Liver (tissue), 9 donors: ENCODE data around the gene BCKDHA. TPM values are rescaled to one million over a fixed set of nuclear protein-coding genes. Genes with fewer than 3 reads are reported as not detected.

Experiments
- DNase-seq: peaks from one replicate; pipeline ENCODE4 v3.0.0-alpha.2; 2017; ENCODE audit warnings: low spot score
- H3K27ac ChIP-seq, 2 donors: one replicate each; pipeline ENCODE4 v1.7.0; 2013; ENCODE audit warnings: inconsistent platforms in 2 of 2, low read length in 2 of 2, control low read depth in 1 of 2, low read depth in 1 of 2, mild to moderate bottlenecking in 1 of 2
- H3K27me3 ChIP-seq, 4 donors: one replicate each; pipeline versions ENCODE4 v1.6.1 to v1.7.0; 2013; ENCODE audit warnings: low read length in 3 of 4, inconsistent platforms in 1 of 4, mild to moderate bottlenecking in 1 of 4, moderate library complexity in 1 of 4; ENCODE audit not compliant: control insufficient read depth in 4 of 4, insufficient read depth in 4 of 4
- H3K36me3 ChIP-seq, 4 donors: one replicate each; pipeline versions ENCODE4 v1.6.1 to v1.7.0; 2013; ENCODE audit warnings: low read length in 3 of 4, mild to moderate bottlenecking in 3 of 4, low read depth in 1 of 4, moderate library complexity in 1 of 4; ENCODE audit not compliant: control insufficient read depth in 4 of 4, insufficient read depth in 3 of 4
- H3K4me1 ChIP-seq, 4 donors: one replicate each; pipeline versions ENCODE4 v1.6.1 to v1.7.0; 2013; ENCODE audit warnings: low read length in 3 of 4, mild to moderate bottlenecking in 3 of 4, moderate library complexity in 1 of 4; ENCODE audit not compliant: control insufficient read depth in 4 of 4, insufficient read depth in 4 of 4
- H3K4me3 ChIP-seq, 3 donors: one replicate each; pipeline versions ENCODE4 v1.6.1 to v1.7.0; 2013; ENCODE audit warnings: low read length in 3 of 3, control low read depth in 1 of 3, low read depth in 1 of 3, mild to moderate bottlenecking in 1 of 3
- H3K9ac ChIP-seq, 2 donors: one replicate each; pipeline ENCODE4 v1.7.0; 2013; ENCODE audit warnings: low read length in 2 of 2, mild to moderate bottlenecking in 2 of 2, moderate library complexity in 2 of 2, control low read depth in 1 of 2, low read depth in 1 of 2
- H3K9me3 ChIP-seq, 4 donors: one replicate each; pipeline versions ENCODE4 v1.6.1 to v1.7.0; 2013; ENCODE audit warnings: low read length in 3 of 4; ENCODE audit not compliant: control insufficient read depth in 4 of 4
- EGR1 ChIP-seq, 2 donors: IDR thresholded peaks; 2 replicates each; pipeline ENCODE4 v1.6.1; 2016 to 2018; ENCODE audit warnings: antibody characterized with exemption in 2 of 2, low read depth in 2 of 2
- FOXA1 ChIP-seq: IDR thresholded peaks from 2 replicates; pipeline ENCODE4 v1.6.1; 2016; ENCODE audit warnings: antibody characterized with exemption
- FOXA2 ChIP-seq: IDR thresholded peaks from 2 replicates; pipeline ENCODE4 v1.6.1; 2016; ENCODE audit warnings: antibody characterized with exemption
- GABPA ChIP-seq, 2 donors: IDR thresholded peaks in 1 of 2; conservative IDR thresholded peaks in 1 of 2; 2 replicates each; pipeline ENCODE4 v1.6.1; 2016; ENCODE audit warnings: antibody characterized with exemption in 2 of 2, mild to moderate bottlenecking in 1 of 2, moderate library complexity in 1 of 2
- HNF4A ChIP-seq, 2 donors: conservative IDR thresholded peaks; 2 replicates each; pipeline ENCODE4 v1.6.1; 2016; ENCODE audit warnings: antibody characterized with exemption in 2 of 2, mild to moderate bottlenecking in 2 of 2
- HNF4G ChIP-seq: IDR thresholded peaks from 2 replicates; pipeline ENCODE4 v1.6.1; 2016; ENCODE audit warnings: antibody characterized with exemption
- JUND ChIP-seq, 2 donors: IDR thresholded peaks; 2 replicates each; pipeline ENCODE4 v1.6.1; 2016; ENCODE audit warnings: antibody characterized with exemption in 2 of 2
- NR2F2 ChIP-seq: IDR thresholded peaks from 2 replicates; pipeline ENCODE4 v1.6.1; 2016; ENCODE audit warnings: antibody characterized with exemption
- RAD21 ChIP-seq, 2 donors: IDR thresholded peaks; 2 replicates each; pipeline ENCODE4 v1.6.1; 2016; ENCODE audit warnings: antibody characterized with exemption in 2 of 2, mild to moderate bottlenecking in 2 of 2
- RXRA ChIP-seq, 2 donors: IDR thresholded peaks; 2 replicates each; pipeline ENCODE4 v1.6.1; 2017 to 2018; ENCODE audit warnings: antibody characterized with exemption in 2 of 2, mild to moderate bottlenecking in 1 of 2
- SP1 ChIP-seq: IDR thresholded peaks from 2 replicates; pipeline ENCODE4 v1.6.1; 2018; ENCODE audit warnings: antibody characterized with exemption, mild to moderate bottlenecking
- TAF1 ChIP-seq: conservative IDR thresholded peaks from 2 replicates; pipeline ENCODE4 v1.6.1; 2016; ENCODE audit warnings: antibody characterized with exemption, mild to moderate bottlenecking
- YY1 ChIP-seq: IDR thresholded peaks from 2 replicates; pipeline ENCODE4 v1.6.1; 2016; ENCODE audit warnings: antibody characterized with exemption, mild to moderate bottlenecking
- WGBS: extraction: QIAGEN DNeasy Blood & Tissue Kit; methylation state at CpG from one replicate; pipeline ENCODE4 v1.1.7; 2013; 5-methylcytosine and 5-hydroxymethylcytosine counted together
- polyA plus RNA-seq, 2 donors: library from polyadenylated mRNA; stranded (reverse) in 1 of 2; unstranded in 1 of 2; fragments of 200-250 nt in 1 of 2; fragments of >200 nt in 1 of 2; fragmentation: Nextera tagmentation in 1 of 2; extraction: Ambion mirVana in 1 of 2; gene quantifications; one replicate each; pipeline versions ENCODE4 v1.2.1 to v1.2.3, GENCODE V29; 2013 to 2015
- total RNA-seq, 2 donors: library from RNA; depleted of rRNA; stranded (reverse); fragments of >200 nt; gene quantifications; one replicate each; pipeline ENCODE4 v1.2.3, GENCODE V29; 2014
- TF ChIP-seq, protein P1 (sequence below): fragments of 150-350 bp; IDR thresholded peaks from 2 replicates; pipeline ENCODE4 v1.5.1; 2017; ENCODE audit warnings: improper control_type of control experiment, low read depth, low read length; ENCODE audit not compliant: missing input control
- TF ChIP-seq, protein P2 (sequence below): IDR thresholded peaks from 2 replicates; pipeline ENCODE4 v1.6.1; 2016; ENCODE audit warnings: antibody characterized with exemption, mild to moderate bottlenecking
- TF ChIP-seq, protein P3 (sequence below): IDR thresholded peaks from 2 replicates; pipeline ENCODE4 v1.6.1; 2016; ENCODE audit warnings: antibody characterized with exemption
- TF ChIP-seq, protein P4 (sequence below): IDR thresholded peaks from 2 replicates; pipeline ENCODE4 v1.6.1; 2016; ENCODE audit warnings: antibody characterized with exemption
- TF ChIP-seq, protein P5 (sequence below): IDR thresholded peaks from 2 replicates; pipeline ENCODE4 v1.6.1; 2016; ENCODE audit warnings: antibody characterized with exemption
- donor health status: healthy.
- donor health status: healthy.
- donor health status: healthy.
- donor health status: healthy.
- donor health status: healthy.

The BCKDHA gene
- total and polyA plus RNA-seq, 4 donors: 38.5 to 91.4 (median 63.7) TPM

DNA sequence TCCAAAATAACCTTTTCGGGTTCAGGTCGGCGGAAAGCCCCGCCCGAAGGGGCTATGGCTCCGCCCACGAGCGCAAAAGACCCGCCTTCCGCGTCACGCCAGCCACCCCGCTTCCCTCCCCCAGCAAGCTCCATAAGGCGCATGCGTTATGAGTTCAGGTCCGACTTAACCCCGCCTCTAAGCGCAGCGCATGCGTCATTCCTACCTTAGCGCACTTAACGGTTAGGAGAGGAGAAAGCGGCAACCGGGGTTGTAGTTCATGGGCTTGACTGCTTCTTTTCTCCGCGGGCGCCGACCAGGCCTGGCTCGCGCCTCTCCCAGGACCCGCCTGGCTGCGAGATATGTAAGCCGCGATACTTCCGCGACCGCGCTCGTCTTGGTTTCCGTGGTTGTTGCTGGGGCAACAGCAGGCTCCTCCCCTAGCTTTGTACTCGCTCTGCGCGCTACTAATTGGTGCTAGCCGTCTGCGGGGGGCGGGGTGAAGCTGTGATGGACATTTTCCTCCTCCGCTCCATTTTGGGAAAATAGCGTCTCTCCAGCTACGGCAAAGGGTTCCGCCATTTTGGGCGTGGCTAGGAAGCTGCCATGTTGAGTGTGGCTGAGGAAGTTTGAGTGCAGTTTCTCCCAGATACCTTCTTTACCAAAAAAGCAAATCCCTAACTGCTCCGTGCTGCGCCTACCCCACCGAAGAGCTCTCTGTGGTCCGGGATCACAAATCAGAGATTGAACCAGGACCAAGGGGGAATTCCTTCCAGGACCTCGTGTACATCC, 33.7 kb upstream of the BCKDHA start, which contains the start of gene B9D2:
B9D2 (minus strand) TSS at position 397 of the 771 bp plus-strand sequence. CDS start 630 bp downstream, outside the sequence.
- no peak for TF ChIP-seq HNF4G
- TF ChIP-seq TAF1: no peak
- TF ChIP-seq GABPA (IDR thresholded peaks at IDR 0.05 in 1 of 2, conservative IDR thresholded peaks at IDR 0.05 in 1 of 2): peak in 1 of 2 donors; percentile 12
- TF ChIP-seq FOXA2: no peak
- TF ChIP-seq, protein P1, sequence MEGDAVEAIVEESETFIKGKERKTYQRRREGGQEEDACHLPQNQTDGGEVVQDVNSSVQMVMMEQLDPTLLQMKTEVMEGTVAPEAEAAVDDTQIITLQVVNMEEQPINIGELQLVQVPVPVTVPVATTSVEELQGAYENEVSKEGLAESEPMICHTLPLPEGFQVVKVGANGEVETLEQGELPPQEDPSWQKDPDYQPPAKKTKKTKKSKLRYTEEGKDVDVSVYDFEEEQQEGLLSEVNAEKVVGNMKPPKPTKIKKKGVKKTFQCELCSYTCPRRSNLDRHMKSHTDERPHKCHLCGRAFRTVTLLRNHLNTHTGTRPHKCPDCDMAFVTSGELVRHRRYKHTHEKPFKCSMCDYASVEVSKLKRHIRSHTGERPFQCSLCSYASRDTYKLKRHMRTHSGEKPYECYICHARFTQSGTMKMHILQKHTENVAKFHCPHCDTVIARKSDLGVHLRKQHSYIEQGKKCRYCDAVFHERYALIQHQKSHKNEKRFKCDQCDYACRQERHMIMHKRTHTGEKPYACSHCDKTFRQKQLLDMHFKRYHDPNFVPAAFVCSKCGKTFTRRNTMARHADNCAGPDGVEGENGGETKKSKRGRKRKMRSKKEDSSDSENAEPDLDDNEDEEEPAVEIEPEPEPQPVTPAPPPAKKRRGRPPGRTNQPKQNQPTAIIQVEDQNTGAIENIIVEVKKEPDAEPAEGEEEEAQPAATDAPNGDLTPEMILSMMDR: no peak
- peak; percentile 4 to 47 for TF ChIP-seq RXRA (IDR thresholded peaks at IDR 0.05)
- peak; percentile 78 for TF ChIP-seq SP1
- TF ChIP-seq, protein P2, sequence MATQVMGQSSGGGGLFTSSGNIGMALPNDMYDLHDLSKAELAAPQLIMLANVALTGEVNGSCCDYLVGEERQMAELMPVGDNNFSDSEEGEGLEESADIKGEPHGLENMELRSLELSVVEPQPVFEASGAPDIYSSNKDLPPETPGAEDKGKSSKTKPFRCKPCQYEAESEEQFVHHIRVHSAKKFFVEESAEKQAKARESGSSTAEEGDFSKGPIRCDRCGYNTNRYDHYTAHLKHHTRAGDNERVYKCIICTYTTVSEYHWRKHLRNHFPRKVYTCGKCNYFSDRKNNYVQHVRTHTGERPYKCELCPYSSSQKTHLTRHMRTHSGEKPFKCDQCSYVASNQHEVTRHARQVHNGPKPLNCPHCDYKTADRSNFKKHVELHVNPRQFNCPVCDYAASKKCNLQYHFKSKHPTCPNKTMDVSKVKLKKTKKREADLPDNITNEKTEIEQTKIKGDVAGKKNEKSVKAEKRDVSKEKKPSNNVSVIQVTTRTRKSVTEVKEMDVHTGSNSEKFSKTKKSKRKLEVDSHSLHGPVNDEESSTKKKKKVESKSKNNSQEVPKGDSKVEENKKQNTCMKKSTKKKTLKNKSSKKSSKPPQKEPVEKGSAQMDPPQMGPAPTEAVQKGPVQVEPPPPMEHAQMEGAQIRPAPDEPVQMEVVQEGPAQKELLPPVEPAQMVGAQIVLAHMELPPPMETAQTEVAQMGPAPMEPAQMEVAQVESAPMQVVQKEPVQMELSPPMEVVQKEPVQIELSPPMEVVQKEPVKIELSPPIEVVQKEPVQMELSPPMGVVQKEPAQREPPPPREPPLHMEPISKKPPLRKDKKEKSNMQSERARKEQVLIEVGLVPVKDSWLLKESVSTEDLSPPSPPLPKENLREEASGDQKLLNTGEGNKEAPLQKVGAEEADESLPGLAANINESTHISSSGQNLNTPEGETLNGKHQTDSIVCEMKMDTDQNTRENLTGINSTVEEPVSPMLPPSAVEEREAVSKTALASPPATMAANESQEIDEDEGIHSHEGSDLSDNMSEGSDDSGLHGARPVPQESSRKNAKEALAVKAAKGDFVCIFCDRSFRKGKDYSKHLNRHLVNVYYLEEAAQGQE: no peak
- TF ChIP-seq JUND (IDR thresholded peaks at IDR 0.05): peak in 1 of 2 donors; percentile 47
- no peak for TF ChIP-seq FOXA1
- peak in 1 of 2 donors; percentile 7 for TF ChIP-seq RAD21 (IDR thresholded peaks at IDR 0.05)
- peak; percentile 100 for TF ChIP-seq YY1
- TF ChIP-seq, protein P3, sequence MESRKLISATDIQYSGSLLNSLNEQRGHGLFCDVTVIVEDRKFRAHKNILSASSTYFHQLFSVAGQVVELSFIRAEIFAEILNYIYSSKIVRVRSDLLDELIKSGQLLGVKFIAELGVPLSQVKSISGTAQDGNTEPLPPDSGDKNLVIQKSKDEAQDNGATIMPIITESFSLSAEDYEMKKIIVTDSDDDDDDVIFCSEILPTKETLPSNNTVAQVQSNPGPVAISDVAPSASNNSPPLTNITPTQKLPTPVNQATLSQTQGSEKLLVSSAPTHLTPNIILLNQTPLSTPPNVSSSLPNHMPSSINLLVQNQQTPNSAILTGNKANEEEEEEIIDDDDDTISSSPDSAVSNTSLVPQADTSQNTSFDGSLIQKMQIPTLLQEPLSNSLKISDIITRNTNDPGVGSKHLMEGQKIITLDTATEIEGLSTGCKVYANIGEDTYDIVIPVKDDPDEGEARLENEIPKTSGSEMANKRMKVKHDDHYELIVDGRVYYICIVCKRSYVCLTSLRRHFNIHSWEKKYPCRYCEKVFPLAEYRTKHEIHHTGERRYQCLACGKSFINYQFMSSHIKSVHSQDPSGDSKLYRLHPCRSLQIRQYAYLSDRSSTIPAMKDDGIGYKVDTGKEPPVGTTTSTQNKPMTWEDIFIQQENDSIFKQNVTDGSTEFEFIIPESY: peak; percentile 2
- peak; percentile 25 for TF ChIP-seq NR2F2
- TF ChIP-seq, protein P4, sequence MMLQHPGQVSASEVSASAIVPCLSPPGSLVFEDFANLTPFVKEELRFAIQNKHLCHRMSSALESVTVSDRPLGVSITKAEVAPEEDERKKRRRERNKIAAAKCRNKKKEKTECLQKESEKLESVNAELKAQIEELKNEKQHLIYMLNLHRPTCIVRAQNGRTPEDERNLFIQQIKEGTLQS: no peak
- TF ChIP-seq, protein P5, sequence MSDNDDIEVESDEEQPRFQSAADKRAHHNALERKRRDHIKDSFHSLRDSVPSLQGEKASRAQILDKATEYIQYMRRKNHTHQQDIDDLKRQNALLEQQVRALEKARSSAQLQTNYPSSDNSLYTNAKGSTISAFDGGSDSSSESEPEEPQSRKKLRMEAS: no peak
- no peak for TF ChIP-seq HNF4A (conservative IDR thresholded peaks at IDR 0.05)
- TF ChIP-seq EGR1 (IDR thresholded peaks at IDR 0.05; ENCODE audit: low read depth in 2 of 2): peak in 1 of 2 donors; percentile 26
- Histone ChIP-seq H3K36me3 (no peaks in the 10 kb centered on the region), H3K4me3 (peak within 1 kb of the TSS; percentile 75 to 96 (median 78)), H3K27ac (peak within 1 kb of the TSS; percentile 95 to 99), H3K27me3 (no peaks in the 10 kb centered on the region), H3K9ac (peak within 1 kb of the TSS; percentile 77 to 89), H3K9me3 (no peaks in the 10 kb centered on the region), H3K4me1 (peaks cover 0 to 14% (median 9%) of the 10 kb centered on the region in 4 donors)
- under 1% methylated on average over 56 of the region's 56 CpGs for WGBS
- DNase-seq: peak; percentile 97
